GM19193 (cell line): ENCODE results near the gene MED12.

Experiments
- POLR2A ChIP-seq: IDR thresholded peaks from 4 replicates; pipeline ENCODE4 v1.6.1; 2011; ENCODE audit not compliant: insufficient read depth, insufficient read length; ENCODE audit errors: extremely low read depth

MED12 gene

GRCh38 chrX:71168134-71168533 lies 49.7 kb downstream of the MED12 start:
- TF ChIP-seq POLR2A: no peak

GRCh38 chrX:71169586-71169985 lies 51.2 kb downstream of the MED12 start:
- no peak for TF ChIP-seq POLR2A

- TF ChIP-seq POLR2A: no peak
These were observed 52.3 kb downstream of the MED12 start for GRCh38 chrX:71170660-71171059.

GRCh38 chrX:71171110-71171801 lies 52.9 kb downstream of the MED12 start:
- no peak for TF ChIP-seq POLR2A

GRCh38 chrX:71173440-71173839 lies 55.0 kb downstream of the MED12 start:
- TF ChIP-seq POLR2A: no peak

GRCh38 chrX:71174795-71175194 lies 56.4 kb downstream of the MED12 start:
- no peak for TF ChIP-seq POLR2A

GRCh38 chrX:71175531-71175930 lies 57.1 kb downstream of the MED12 start:
- TF ChIP-seq POLR2A: no peak

- TF ChIP-seq POLR2A: no peak
These were observed 58.9 kb downstream of the MED12 start for GRCh38 chrX:71177327-71177726.

GRCh38 chrX:71178908-71179307 lies 60.5 kb downstream of the MED12 start:
- TF ChIP-seq POLR2A: no peak

GRCh38 chrX:71181558-71181909 lies 63.1 kb downstream of the MED12 start:
- no peak for TF ChIP-seq POLR2A

- peak; percentile 77 for TF ChIP-seq POLR2A
These were observed 63.8 kb downstream of the MED12 start for GRCh38 chrX:71181910-71182799.

GRCh38 chrX:71182871-71183270 lies 64.5 kb downstream of the MED12 start:
- no peak for TF ChIP-seq POLR2A

- TF ChIP-seq POLR2A: no peak
These were observed 64.9 kb downstream of the MED12 start for GRCh38 chrX:71183341-71183740.

GRCh38 chrX:71184092-71184491 lies 65.7 kb downstream of the MED12 start:
- TF ChIP-seq POLR2A: no peak

- no peak for TF ChIP-seq POLR2A
These were observed 66.6 kb downstream of the MED12 start for GRCh38 chrX:71184803-71185495.
